GM19467 (cell line): ENCODE data around the gene PIGR.

Source experiments
- ATAC-seq: cut with Tn5 transposase; IDR thresholded peaks from one replicate; pipeline ENCODE4 v1.9.1; 2021; ENCODE audit warnings: mild to moderate bottlenecking, moderate library complexity; ENCODE audit not compliant: unreplicated experiment

Gene PIGR

DNA sequence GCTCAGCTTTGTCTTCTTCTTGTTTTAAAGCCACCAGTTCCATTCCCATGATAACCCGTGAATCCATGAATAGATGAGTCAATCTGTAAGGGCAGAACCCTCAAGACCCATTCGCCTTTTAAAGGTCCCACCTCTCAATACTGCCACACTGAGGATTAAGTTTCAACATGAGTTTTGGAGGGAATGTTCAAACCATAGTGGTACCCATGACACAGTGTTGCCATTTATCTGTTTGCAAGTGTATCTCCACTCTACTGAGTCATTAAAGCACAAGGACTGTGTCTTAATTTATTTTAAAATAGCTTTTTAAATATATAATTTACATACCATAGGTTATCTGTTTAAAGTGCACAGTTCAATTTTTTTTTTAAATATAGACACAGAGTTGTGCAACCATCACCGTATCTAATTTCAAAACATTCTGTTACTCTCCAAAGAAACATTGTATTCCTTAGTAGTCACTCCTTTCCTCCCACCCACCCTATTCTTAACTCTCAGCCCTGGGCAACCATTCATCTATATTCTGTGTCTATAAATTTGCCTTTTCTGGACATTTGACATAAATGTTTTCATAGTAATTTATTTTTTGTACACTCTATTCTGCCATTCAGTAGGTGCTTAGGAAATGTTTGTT, 53.8 kb downstream of the PIGR start:
- ATAC-seq, result no peak

DNA sequence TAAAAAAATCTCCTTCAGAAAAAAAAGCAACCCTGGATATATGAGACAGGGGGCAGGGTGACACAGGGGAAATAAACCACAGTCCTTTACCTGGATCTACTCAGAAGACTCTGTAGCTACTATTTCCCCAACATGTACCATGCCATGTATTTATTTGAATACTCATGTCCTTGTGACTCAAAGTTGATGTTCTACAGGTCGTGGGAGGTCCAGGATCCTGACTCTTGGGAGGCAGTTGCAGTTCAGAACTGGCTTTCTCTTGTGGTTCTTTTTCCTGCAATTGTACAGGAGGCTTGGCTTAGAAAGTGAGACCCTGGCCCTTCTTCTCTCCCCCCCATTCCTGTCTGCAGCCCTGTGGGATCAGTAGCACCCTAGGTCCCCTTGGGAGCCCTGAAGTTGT, 54.9 kb downstream of the PIGR start:
- ATAC-seq, result no peak

DNA sequence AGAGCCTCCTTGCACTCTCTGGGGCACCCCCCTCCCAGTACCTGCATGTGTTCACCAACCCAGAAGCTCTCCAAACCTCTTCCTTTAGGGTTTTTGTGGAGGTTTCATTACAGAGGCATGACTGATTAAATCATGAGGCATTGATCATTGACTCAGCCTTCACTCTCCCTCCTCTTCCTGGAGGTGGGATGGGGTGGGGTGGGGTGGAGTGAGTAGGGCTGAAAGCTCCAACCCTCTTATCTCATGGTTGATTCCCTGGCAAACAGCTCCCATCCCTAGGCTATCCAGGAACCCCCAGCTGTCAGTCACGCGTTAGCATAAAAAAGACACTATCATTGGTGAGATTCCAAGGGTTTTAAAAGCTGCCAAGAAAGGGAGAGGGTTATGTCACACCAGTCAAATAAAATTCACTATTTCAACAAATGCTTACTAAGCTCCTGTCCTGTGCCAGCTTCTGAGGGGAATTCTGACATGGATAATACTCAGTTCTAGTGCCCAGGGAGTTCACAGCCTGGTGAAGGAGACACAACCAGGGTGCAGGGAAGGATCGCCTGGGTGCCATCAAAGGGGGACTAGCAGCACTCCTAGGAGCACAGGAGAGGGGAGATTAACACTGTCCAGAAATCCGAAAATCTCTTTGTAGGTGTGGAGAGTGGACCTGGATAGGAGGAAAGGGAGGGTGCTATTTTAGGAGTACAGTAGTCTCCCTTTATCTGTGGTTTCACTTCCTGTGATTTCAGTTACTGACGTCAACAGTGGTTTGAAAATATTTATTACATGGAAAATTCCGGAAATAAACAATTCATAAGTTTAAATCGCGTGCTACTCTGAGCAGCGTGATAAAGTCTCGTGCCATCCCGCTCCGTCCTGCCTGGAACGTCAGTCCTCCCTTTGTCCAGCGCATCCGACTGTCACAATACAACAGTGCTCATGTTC, 55.9 kb downstream of the PIGR start:
- no peak for ATAC-seq

DNA sequence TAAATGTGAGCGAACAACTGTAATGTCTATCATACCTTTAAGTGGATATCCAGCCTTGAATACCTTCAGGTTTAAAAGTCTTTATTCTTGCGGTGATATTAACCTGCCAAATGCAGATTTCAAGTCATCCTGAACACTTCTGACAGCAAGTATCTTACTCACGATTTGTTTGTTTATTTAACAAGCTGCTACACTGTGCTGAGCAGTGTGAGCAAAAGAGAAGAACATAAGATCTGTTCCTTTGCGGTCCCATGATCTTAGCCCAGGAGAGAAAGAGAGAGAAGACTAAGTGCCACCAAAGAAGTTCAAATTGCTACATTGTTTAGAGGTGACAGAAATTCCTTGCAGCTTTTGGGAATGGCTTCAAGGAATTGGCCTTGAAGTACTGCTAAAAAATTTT, 58.6 kb downstream of the PIGR start:
- ATAC-seq, result no peak

DNA sequence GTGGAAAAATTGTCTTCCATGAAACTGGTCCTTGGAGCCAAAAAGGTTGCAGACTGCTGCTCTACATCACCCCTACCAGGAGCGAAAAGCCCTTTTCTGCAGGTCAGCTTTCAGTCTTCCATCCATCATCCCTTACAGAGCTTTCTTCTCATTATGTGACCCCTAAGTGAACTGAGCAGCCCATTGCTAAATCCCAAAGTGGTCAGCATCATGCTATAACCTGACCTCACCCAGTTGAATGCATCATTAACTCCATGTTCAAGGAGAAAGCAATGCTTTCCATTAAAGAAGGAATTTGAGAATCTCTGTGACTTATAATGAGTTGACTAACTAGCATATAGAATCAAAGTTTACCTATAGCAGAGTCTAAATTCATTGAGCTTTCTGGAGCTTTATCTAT, 59.4 kb downstream of the PIGR start:
- ATAC-seq, result no peak

DNA sequence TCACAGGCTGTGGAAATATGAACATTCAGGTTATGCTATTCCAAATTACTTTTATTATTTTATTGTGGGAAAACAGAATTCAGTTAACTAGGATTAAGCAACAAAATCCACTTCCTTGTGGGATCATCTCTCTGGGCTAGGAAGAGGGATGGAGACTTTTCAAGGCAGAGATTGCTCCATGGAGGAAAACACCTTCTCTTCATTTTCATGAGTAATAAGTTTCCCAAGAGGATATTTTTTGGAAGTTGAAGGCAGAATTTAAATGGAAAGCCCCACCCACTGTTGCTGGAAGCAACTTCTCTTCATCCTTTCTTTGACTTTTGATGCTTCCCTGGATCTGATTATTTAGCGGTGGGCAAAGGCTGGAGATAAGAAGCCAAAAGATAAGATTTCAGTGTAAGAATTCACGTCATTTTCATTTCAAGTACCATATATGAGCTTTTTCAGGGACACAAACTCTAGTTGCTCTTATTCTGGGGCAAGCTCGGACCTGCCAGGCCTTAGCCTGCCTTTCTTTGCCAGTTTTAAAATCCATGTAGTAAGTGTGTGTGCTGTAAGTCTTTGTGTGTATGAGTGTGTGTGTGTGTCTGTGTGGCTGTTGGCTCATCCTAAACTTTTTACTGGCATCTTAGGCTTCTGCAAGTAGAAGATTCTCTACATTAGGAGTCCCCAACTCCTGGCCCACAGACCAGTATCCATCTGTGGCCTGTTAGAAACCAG, 60.8 kb downstream of the PIGR start:
- ATAC-seq, result no peak

DNA sequence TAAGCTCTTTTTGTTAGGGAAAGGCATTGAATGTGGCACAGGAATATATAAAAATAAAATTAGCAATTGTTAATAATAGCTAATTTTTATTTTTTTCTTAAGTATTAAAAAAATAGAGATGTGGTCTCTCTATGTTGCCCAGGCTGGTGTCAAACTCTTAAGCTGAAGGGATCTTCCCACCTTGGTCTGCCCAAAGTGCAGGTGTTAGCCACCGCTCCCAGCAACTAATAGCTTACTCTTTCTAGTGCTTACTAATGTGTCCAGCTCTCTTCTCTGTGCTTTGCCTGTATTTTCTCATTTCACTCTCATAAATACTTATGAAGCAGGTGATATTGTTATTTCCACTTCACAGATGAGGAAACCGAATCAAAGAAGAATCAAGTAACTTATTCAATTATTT, 62.4 kb downstream of the PIGR start:
- no peak for ATAC-seq

DNA sequence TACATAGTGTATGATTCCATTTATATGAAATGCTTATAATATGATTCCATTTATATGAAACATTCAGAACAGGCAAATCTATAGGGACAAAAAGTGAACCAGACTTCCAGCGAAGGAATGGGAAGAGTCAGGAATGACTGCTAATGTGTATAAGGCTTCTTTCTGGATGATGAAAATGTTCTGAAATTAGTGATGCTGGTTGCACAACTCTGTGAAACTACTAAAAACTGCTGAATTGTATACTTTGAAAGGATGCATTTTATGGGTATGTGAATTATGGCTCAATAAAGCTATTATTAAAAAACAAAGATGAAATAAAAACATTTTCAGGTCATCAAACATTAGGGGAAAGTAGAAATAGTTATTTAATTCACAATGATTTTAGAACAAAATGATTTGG, 63.1 kb downstream of the PIGR start:
- no peak for ATAC-seq

DNA sequence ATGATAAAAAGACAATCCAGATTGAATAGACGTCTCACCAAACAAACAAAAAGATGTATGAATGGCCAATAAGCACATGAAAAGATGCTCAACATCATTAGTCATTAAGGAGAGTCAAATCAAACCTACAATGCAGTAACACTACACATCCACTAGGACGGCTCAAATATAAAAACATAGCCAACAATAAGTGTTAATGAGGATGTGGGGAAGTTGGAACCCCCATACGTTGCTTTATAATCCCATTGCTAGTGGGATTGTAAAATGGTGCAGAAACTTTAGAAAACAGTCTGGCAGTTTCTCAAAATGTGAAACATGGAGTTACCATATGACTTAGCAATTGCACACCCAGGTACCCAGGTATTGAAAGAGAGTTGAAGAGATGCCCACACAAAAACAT, 63.7 kb downstream of the PIGR start:
- ATAC-seq, result no peak

DNA sequence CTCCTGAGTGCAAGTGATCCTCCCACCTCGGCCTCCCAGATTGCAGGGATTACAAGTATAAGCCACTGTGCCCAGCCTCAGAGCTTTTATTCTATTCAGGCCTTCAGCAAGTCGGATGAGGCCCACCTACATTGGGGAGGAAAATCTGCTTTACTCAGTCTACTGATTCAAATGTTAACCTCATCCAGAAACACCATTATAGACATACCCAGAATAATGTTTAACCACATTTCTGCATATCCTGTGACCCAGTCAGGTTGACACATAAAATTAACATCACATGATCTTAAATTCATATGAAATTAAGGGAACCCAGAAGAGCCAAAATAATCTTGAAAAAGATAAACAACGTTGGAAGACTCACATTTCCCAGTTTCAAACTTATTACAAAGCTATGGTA, 66.0 kb downstream of the PIGR start:
- ATAC-seq, result no peak
